ENCODE data around the gene PREPL. TPM values are rescaled to one million over a fixed set of nuclear protein-coding genes. Genes with fewer than 3 reads are reported as not detected.
"Not testable (repeated sequence)": the region's sequence is repeated elsewhere in the genome, so short reads cannot be mapped to it uniquely, and the experiment has no call there.

The PREPL gene
- total RNA-seq, 1 donor from 2014 or later, result 39.0 TPM

- peak; percentile 88 for DNase-seq (ENCODE audit: low spot score)
Measured at GRCh38 chr2:44348400-44348799, 12.9 kb downstream of the PREPL start.

DNA sequence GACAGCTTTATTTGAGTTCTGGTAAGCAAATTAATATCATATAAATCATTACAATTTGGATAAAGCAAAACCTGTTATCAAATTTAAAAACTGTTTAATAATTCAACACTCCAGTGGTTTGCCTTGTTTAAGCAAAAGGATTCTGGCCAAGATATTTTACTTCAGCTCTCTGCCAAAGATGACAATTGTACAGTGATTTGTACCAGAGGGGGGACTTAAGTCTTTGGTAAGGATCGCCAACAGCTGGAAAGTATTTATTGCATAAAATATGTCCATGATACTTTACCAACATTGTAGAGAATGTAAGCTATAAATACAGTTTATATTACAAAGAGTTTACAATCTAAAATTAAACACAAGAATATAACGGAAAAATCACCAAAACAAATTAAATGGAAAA, 13.8 kb downstream of the PREPL start:
- peak; percentile 42 for DNase-seq (ENCODE audit: low spot score)

GRCh38 chr2:44342854-44343253, 18.4 kb downstream of the PREPL start:
- DNase-seq (ENCODE audit: low spot score), result no peak

DNA sequence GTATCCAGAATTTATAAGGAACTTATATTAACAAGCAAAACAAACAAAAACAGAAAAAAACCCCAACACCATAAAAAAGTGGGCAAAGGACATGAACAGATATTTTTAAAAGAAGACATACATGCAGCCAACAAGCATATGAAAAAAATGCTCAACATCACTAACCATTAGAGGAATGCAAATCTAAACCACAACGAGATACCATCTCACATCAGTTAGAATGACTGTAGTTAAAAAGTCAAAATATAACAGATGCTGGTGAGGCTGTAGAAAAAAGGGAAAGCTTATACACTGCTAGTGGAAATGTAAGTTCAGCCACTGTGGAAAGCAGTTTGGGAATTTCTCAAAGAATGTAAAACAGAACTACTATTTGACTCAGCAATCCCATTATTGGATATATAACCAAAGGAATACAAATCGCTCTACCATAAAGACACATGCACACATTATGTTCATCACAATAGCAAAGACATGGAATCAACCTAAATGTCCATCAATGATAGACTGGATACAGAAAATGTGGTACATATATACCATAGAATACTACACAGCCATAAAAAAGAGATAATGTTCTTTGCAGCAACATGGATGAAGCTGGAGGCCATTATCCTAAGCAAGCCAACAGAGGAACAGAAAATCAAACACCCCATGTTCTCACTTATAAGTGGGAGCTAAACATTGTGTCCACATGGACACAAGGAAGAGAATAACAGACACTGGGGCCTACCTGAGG, 25.3 kb downstream of the PREPL start:
- DNase-seq (ENCODE audit: low spot score), result no peak

DNA sequence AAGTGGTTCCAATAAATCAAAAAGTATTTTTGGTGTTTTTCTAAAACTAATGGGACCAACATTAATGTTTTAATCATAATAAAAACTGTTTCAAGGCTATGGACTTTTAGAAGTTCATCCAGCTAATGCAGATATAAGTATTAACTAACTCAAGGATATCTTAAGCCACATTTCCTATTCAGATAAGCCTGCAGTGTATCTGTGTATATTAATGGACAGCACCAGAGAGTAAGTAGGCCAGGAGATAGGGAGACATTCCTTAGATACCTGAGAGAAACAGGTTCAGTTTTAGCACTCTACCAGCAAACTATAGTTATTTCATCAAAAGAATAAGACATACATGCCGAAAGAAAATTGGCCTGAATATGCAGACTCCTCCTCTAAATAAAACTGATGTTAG, 27.3 kb downstream of the PREPL start:
- DNase-seq (ENCODE audit: low spot score), result peak; percentile 21

DNA sequence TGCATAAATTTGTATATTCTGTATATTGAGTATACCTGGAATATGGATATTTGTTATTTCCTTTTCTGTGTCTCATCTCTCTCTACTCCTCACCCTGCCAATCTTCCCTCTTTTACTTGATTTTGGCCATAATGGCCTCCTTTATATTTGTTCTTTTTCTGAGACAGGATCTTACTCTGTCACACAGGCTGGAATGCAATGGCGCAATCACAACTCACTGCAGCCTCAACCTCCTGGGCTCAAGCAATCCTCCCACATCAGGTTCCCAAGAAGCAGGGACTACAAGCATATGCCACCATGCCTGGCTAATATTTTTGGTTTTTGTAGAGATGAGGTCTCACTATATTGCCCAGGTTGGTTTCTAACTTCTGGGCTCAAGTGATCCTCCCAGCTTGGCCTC, 30.5 kb downstream of the PREPL start:
- no peak for DNase-seq (ENCODE audit: low spot score)

DNA sequence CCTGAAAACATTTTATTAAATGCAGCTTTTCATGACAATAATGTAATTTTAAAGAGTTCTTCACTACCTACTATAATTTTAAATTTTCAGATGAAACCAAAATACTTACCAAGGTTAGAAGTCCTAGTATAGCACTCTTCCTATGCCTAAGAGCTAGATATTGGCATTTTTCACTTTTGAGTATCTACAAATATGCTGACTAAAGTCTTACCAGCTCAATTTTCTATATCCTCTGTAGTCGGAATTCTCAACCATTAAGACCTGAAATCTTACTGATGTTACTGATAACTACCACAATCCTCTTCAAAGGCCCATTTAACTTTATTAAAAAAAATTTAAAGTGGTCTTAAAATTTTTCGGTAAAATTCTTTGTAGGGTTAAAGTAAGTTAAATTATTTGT, 32.0 kb downstream of the PREPL start:
- DNase-seq (ENCODE audit: low spot score), result no peak

- DNase-seq (ENCODE audit: low spot score), result no peak
Measured at GRCh38 chr2:44328750-44329149, 32.5 kb downstream of the PREPL start.

- no peak for DNase-seq (ENCODE audit: low spot score)
Measured at GRCh38 chr2:44326548-44327264, 34.6 kb downstream of the PREPL start.

- DNase-seq (ENCODE audit: low spot score), result no peak
Measured at GRCh38 chr2:44325897-44326296, 35.4 kb downstream of the PREPL start.

DNA sequence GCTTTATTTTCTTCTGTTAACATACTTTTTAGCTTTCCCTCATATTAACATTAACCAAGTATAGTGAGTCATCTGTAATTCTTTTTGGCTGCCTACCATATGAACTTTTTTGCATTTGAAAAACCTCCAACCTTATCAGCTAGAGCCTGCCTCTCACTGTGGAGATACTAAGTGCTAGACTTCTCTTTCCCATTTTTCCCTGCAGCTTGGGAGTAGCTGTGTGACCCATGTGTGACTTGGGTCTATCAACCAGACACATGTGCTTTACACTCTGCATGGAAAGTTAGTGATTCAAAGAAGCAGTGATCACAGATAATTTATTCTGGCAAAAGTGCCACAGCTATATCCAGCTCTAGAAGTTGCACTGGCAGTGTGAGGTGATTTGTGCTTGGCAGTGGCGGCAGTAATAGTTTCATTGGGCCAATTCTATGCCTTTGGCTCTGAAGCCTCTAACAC, 36.3 kb downstream of the PREPL start:
- peak; percentile 82 for DNase-seq (ENCODE audit: low spot score)

DNA sequence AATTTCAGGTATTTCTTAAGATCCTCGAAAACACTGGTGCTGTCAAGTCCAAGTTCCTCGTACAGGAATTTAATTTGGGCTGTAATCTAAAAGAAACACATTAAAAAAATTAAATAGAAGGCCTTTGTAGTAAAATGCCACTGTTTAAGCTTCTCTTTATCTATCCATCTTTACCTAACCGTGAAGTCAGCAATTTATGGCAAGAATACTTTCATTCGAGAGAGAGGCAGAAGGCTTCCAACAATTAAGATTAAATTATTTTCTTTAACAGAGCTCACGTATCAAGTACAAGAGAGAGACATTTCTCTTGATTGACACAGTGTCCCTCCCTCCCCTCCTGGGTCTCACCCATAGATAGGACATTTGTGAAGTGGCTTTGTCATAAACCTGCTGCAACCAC, 39.9 kb downstream of the PREPL start:
- no peak for DNase-seq (ENCODE audit: low spot score)

GRCh38 chr2:44320832-44321231, 40.5 kb downstream of the PREPL start:
- no peak for DNase-seq (ENCODE audit: low spot score)

- DNase-seq (ENCODE audit: low spot score), result no peak
Measured at GRCh38 chr2:44315945-44316344, 45.3 kb downstream of the PREPL start.

- DNase-seq (ENCODE audit: low spot score), result no peak
Measured at GRCh38 chr2:44314362-44314761, 46.9 kb downstream of the PREPL start.

DNA sequence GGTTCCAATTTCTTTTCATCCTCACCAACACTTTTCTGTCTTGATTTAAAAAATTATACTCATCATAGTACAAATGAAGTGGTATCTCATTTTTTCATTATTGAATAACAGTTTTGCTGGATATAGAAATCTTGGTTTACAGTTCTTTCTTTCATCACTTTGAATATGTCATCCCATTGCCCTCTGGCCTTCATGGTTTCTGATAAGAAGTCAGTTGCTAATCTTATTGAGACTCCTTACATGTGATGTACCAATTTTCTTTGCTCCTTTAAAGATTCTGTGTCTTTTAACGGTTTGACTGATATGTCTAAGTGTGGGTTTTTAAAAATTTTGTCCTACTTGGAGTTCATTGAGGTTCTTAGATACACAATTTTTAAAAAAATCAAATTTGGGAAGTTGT, 51.0 kb downstream of the PREPL start:
- no peak for DNase-seq (ENCODE audit: low spot score)

DNA sequence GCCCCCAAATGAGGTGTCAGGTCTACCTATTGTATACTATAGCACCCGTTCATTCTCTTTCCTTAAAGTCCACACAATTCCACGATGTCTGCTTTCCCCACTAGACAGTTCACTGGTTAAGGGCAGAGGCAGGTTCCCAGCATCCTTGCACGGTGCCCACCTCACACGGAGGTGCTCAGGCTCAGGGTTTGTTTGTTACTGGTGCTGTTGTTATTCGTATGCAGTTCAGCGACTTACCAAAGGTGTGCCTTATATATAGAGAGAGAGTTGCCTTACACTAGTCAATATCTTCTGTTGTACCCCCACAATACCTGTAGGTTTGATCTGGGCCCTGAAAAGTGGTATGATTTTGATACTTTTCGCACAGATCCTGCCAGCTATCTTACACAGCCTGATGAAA, 55.4 kb downstream of the PREPL start:
- no peak for DNase-seq (ENCODE audit: low spot score)

GRCh38 chr2:44304258-44304657, 57.0 kb downstream of the PREPL start:
- DNase-seq (ENCODE audit: low spot score), result no peak

DNA sequence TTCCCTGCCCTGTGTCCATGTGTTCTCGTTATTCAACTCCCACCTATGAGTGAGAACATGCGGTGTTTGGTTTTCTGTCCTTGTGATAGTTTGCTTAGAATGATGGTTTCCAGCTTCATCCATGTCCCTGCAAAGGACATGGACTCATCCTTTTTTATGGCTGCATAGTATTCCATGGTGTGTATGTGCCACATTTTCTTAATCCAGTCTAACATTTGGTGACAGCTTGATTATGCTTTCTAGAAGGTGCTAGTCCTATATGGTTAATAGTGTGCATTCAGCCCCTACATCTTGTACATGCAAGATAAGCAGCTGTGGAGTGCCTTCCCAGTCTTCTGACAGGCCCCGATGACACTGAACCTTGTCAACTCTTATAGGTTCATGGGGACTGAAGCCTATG, 57.5 kb downstream of the PREPL start:
- DNase-seq (ENCODE audit: low spot score), result not testable (repeated sequence)

GRCh38 chr2:44301111-44301510, 60.2 kb downstream of the PREPL start:
- DNase-seq (ENCODE audit: low spot score), result no peak

DNA sequence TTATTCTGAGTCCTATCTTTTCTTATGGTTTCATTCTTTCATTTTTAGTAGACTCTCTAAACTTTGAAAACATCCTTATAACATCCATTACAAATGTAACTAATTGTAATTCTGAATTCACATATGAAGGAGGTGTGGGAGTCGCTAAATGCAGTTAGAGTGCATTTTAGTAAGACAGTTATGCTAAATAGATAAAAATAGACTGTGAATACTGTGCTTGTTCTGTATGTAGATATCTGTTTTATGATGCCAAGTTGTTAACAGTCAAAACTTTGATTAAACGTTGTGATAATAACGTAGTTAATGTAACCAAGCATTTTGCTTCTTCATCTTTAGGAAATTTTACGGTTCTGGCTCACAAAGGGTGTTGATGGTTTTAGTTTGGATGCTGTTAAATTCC, 61.7 kb downstream of the PREPL start:
- DNase-seq (ENCODE audit: low spot score), result no peak

DNA sequence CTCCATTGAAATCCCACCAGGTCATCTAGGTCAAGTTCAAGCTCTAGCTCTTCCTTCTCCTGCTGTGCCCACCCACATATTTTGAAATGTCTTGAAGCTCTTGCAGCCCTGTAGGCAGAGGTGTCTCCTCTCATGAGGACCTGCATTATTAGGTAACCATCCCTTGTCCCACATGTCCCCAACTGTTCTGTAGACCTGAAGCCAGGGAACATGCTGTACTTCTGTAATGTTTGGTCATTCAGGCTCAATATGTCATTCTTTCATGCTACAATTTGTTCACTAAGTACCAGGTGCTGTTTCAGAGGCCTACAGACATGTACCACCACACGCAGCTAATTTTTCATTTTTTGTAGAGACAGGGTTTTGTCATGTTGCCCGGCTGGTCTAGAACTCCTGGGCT, 63.9 kb downstream of the PREPL start:
- DNase-seq (ENCODE audit: low spot score), result no peak

DNA sequence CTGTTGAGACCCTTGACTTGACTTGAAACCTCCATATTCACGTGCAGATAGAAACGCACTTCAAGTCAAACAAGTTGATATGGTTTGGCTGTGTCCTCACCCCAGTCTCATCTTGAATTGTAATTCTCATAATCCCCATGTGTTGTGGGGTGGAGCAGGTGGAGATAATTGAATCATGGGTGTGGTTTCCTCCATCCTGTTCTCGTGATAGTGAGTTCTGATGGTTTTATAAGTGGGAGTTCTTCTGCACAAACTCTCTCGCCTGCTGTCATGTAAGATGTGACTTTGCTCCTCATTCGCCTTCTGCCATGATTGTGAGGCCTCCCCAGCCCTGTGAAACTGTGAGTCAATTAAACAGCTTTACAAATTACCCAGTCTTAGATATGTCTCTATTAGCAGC, 64.6 kb downstream of the PREPL start:
- no peak for DNase-seq (ENCODE audit: low spot score)
